ENCODE measurements around the gene VRTN.

DNA sequence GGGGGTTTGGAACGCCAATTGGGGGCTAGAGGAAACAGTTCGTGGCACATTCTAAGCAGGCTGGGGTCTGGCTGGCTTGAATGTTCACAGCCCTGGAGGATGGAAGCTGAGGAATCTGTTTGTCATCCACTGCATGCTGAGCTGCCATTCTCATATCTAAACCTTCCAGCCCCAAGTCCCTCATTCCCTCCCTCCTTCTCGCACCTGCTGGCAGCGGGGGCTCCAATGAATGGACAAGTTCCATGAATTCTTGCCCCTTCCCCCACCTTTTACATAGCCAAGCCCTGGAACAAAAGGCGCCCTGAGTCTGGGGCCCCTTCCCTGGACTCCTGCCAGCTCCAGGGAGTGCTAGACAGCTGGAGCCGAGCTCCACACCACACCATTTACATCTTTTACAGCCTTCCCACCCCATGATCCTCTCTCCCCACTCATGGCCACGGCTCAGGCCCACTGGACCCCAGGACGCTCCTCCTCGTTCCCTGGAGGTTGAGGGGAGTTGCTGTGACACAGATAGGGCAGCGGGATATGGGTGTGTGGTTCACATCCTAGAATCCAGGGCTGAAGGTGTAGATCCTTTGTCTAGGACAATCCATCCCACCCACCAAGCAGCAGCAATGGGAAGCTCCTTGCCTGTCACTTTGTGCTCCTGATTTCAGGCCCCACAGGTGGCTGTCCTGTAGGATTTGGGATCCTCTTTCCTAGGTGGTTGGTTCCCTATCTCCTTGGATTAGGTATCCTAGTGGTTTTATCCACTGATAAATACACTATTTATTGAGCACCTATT, 21.7 kb upstream of the VRTN start:
- TF ChIP-seq, protein P1, sequence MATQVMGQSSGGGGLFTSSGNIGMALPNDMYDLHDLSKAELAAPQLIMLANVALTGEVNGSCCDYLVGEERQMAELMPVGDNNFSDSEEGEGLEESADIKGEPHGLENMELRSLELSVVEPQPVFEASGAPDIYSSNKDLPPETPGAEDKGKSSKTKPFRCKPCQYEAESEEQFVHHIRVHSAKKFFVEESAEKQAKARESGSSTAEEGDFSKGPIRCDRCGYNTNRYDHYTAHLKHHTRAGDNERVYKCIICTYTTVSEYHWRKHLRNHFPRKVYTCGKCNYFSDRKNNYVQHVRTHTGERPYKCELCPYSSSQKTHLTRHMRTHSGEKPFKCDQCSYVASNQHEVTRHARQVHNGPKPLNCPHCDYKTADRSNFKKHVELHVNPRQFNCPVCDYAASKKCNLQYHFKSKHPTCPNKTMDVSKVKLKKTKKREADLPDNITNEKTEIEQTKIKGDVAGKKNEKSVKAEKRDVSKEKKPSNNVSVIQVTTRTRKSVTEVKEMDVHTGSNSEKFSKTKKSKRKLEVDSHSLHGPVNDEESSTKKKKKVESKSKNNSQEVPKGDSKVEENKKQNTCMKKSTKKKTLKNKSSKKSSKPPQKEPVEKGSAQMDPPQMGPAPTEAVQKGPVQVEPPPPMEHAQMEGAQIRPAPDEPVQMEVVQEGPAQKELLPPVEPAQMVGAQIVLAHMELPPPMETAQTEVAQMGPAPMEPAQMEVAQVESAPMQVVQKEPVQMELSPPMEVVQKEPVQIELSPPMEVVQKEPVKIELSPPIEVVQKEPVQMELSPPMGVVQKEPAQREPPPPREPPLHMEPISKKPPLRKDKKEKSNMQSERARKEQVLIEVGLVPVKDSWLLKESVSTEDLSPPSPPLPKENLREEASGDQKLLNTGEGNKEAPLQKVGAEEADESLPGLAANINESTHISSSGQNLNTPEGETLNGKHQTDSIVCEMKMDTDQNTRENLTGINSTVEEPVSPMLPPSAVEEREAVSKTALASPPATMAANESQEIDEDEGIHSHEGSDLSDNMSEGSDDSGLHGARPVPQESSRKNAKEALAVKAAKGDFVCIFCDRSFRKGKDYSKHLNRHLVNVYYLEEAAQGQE (IDR thresholded peaks at IDR 0.05; ENCODE audit: insufficient read depth in 1 of 2, low read depth in 2 of 2, low read length in 2 of 2) = no peak
- TF ChIP-seq POLR2AphosphoS5 (IDR thresholded peaks at IDR 0.05; ENCODE audit: low read depth, low read length) = no peak

All from PFSK-1 (cell line).